ENCODE measurements around the gene HDAC10. TPM values are rescaled to one million over a fixed set of nuclear protein-coding genes. Genes with fewer than 3 reads are reported as not detected.
A peak's percentile ranks its signal among the peaks of the same experiment; 100 is the strongest.
"Not testable (repeated sequence)": the region's sequence is repeated elsewhere in the genome, so short reads cannot be mapped to it uniquely, and the experiment has no call there.

Gene HDAC10
- polyA plus RNA-seq, 5 donors: 19.2 to 42.5 (median 33.6) TPM

DNA sequence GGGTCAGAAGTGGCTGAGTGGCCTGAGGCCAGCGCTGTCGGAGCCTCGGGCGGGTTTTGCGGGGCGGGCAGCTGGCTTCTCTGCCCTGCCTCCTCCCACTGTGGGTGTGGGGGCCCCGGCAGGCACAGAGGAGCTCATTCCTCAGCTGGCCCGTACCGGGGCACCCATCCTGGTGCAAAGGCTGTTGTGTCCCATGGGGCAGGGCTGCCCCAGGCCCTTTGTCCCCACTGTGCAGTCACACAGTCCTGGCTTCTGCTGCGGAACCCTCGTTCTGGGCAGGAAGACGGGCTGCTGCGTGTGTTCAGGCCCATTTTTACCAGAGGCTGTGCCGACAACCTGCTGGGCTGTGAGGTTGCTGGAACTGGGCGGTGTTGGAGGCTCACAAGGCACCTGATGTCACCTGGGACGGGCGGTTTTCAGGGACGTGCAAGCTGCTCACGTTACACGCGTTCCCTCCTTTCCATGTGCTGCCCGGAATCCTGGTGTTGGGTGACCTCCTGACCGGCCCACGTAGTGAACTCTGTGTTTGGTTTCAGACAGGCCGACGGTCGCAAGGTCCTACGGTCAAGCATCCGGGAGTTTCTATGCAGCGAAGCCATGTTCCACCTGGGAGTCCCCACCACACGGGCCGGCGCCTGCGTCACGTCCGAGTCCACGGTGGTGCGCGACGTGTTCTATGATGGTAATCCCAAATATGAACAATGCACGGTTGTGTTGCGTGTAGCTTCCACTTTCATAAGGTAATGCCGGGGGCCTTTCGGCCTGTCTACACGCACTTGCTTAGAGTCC lies 45.1 kb downstream of the HDAC10 start:
- DNase-seq: no peak

DNA sequence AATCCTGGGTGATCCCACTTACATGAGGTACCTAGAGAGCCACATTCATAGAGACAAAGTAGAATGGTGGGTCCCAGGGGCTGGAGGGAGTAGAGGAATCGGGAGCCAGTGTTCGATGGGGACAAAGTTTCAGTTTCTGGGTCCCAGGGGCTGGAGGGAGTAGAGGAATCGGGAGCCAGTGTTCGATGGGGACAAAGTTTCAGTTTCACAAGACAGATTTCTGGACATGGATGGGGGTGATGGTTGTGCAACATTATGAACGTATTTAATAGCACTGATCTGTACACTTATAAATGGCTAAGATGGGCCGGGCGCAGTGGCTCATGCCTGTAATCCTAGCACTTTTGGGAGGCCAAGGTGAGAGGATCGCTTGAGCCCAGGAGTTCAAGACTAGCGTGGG lies 46.1 kb downstream of the HDAC10 start:
- not testable (repeated sequence) for DNase-seq

GRCh38 chr22:50204571-50204970 lies 46.5 kb downstream of the HDAC10 start:
- no peak for DNase-seq

- no peak for DNase-seq
Measured at GRCh38 chr22:50203288-50203687, 47.8 kb downstream of the HDAC10 start.

- no peak for DNase-seq
Measured at GRCh38 chr22:50202130-50202666, 48.9 kb downstream of the HDAC10 start.

- DNase-seq: no peak
Measured at GRCh38 chr22:50201191-50202129, 49.6 kb downstream of the HDAC10 start.

GRCh38 chr22:50200461-50201190 lies 50.4 kb downstream of the HDAC10 start, which contains the start of gene SELENOO:
Gene SELENOO (plus strand): TSS chr22:50201011. CDS start chr22:50201037, 26 bp downstream.
- DNase-seq: peak; percentile 87 to 92

DNA sequence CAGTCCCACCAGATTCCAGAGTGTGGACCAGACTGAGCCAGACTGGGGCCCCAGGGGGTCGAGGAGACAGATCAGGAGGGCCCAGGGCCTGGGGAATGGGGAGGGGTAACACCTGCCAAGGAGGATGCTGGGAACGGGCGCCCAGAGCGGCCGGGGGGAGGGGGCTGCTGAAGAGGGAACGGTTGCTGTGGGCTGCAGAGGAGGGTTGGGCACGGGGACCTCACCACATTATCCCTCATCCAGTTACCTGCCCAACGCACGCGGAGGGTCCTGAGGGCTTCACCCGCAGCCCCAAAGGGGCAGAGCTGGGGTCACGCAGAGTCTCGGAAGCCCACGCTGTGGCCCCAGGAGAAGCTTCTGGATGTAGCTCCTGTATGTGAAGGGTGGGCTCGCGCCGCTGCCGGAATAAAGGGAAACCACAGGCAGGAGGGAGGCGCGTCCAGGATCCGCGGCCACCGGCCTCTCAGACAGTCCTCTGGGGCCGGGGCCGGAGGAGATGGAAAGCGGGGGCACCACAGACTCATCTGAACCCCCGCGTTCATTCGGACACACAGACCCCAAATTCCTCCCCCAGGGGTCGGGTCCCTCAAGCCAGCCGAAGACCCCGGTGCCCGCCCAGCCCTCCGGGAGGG lies 51.1 kb downstream of the HDAC10 start:
- DNase-seq: no peak

DNA sequence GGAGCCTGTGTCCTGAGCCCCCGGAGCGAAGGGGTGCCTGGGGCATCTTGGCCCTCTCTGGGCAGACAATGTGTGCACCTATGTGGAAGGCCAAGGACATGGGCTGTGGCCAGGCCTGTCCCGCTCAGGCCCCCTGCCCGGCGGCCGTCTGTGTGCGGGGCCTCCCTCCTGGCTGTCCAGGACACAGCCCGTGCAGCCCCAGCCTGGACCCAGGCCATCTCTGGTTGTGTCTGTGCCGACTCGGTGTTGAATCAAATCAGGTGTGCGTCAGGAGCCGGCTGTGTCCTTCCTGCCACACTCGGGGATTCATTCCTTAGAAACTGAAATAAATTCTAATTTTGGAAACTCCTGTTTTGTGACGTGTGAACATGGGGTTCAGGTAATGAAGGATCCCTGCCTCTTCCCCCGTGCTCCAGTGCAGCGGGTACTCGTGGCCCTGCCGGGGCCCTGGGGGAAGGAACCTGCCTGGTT lies 51.8 kb downstream of the HDAC10 start:
- no peak for DNase-seq

DNA sequence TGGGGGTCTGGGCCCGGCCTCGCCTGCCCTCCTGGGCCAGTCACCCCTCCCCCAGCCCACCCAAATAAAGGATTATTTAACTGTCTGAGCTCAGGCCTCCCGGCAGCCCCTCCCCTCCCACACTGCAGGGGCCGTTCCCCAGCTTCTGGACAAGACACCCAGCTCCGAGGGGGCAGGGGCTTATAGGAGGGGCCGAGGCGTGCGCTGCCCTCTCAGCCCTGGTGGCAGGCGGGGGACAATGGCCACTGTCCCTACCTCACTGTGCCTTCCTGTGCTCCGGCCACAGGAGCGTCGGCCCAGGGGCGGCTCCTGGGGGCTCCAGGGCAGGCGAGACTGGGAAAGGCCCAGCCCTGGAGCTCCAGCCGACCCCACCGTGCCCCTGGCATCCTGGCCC lies 52.4 kb downstream of the HDAC10 start:
- no peak for DNase-seq

- DNase-seq: no peak
Measured at GRCh38 chr22:50197856-50198623, 53.0 kb downstream of the HDAC10 start.

DNA sequence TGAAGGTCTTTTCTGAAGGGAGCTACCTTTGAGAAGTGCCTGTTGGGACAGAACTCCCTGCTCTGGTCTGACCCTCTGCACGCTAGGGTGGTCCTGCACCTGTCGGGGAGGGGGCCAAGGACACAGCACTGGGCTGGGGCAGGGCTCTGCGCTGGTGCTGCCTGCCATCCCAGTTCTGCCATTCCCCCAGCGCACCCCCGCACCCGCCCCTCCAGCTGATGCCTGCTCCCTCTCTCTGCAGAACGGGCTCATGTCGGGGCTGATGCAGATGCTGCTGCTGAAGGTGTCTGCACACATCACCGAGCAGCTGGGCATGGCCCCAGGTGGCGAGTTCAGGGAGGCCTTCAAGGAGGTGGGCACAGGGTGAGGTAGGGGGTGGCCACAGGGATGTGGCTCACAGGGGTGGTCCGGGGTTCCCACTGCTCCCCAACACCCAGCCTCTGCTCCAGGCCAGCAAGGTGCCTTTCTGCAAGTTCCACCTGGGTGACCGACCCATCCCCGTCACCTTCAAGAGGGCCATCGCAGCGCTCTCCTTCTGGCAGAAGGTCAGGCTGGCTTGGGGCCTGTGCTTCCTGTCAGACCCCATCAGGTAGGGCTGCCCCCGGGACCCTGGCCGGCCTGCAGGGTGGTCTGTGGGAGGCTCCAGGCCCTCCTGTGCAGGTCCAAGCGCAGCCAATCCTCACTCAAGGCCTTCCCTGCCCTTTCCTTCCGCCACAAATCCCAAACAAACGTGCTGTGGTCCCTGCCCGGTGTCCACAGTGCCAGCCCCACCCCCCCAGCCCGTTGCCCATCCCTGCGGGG lies 53.9 kb downstream of the HDAC10 start:
- no peak for DNase-seq

GRCh38 chr22:50196256-50196655 lies 54.8 kb downstream of the HDAC10 start:
- no peak for DNase-seq

Other genes with a start within 250 kb of the HDAC10 start
- under 1 TPM in 3 of 5 donors, not detected in 2; 0.08 to 0.15 (median 0.09) TPM for gene IL17REL, start 238.5 kb downstream of the HDAC10 start, polyA plus RNA-seq (ENCODE audit: insufficient read depth in 1 of 5, insufficient read length in 5 of 5, low replicate concordance in 1 of 5)
- not detected for gene TTLL8, start 193.0 kb downstream of the HDAC10 start, polyA plus RNA-seq (ENCODE audit: insufficient read depth in 1 of 5, insufficient read length in 5 of 5, low replicate concordance in 1 of 5)
- 1 to 10 TPM; 1.4 to 2.4 (median 2.0) TPM for gene MLC1, start 165.8 kb downstream of the HDAC10 start, polyA plus RNA-seq (ENCODE audit: insufficient read depth in 1 of 5, insufficient read length in 5 of 5, low replicate concordance in 1 of 5)
- gene MOV10L1, start 161.3 kb downstream of the HDAC10 start, polyA plus RNA-seq (ENCODE audit: insufficient read depth in 1 of 5, insufficient read length in 5 of 5, low replicate concordance in 1 of 5): 1 to 10 TPM; 1.4 to 3.8 (median 2.1) TPM
- gene PANX2, start 80.5 kb downstream of the HDAC10 start, polyA plus RNA-seq (ENCODE audit: insufficient read depth in 1 of 5, insufficient read length in 5 of 5, low replicate concordance in 1 of 5): 1 to 10 TPM in 1 of 5 donors, under 1 TPM in 4; 0.38 to 1.0 (median 0.61) TPM
- gene TRABD, start 65.4 kb downstream of the HDAC10 start, polyA plus RNA-seq (ENCODE audit: insufficient read depth in 1 of 5, insufficient read length in 5 of 5, low replicate concordance in 1 of 5): 10 to 100 TPM; 14.0 to 32.3 (median 23.3) TPM
- gene SELENOO, start 50.3 kb downstream of the HDAC10 start, polyA plus RNA-seq (ENCODE audit: insufficient read depth in 1 of 5, insufficient read length in 5 of 5, low replicate concordance in 1 of 5): 10 to 100 TPM; 14.0 to 31.3 (median 22.2) TPM
- 10 to 100 TPM; 32.3 to 45.7 (median 44.8) TPM for gene TUBGCP6, start 6.2 kb downstream of the HDAC10 start, polyA plus RNA-seq (ENCODE audit: insufficient read depth in 1 of 5, insufficient read length in 5 of 5, low replicate concordance in 1 of 5)
- 10 to 100 TPM; 12.7 to 31.8 (median 25.8) TPM for gene MAPK12, start 10.4 kb upstream of the HDAC10 start, polyA plus RNA-seq (ENCODE audit: insufficient read depth in 1 of 5, insufficient read length in 5 of 5, low replicate concordance in 1 of 5)
- 10 to 100 TPM; 12.2 to 20.1 (median 13.3) TPM for gene MAPK11, start 19.1 kb upstream of the HDAC10 start, polyA plus RNA-seq (ENCODE audit: insufficient read depth in 1 of 5, insufficient read length in 5 of 5, low replicate concordance in 1 of 5)
- 100 to 1,000 TPM in 4 of 5 donors, 10 to 100 TPM in 1; 96.7 to 147 (median 137) TPM for gene PLXNB2, start 56.4 kb upstream of the HDAC10 start, polyA plus RNA-seq (ENCODE audit: insufficient read depth in 1 of 5, insufficient read length in 5 of 5, low replicate concordance in 1 of 5)
- 10 to 100 TPM in 4 of 5 donors, 1 to 10 TPM in 1; 9.3 to 18.0 (median 13.5) TPM for gene DENND6B, start 75.7 kb upstream of the HDAC10 start, polyA plus RNA-seq (ENCODE audit: insufficient read depth in 1 of 5, insufficient read length in 5 of 5, low replicate concordance in 1 of 5)
- 10 to 100 TPM; 33.1 to 54.7 (median 41.0) TPM for gene PPP6R2, start 92.1 kb upstream of the HDAC10 start, polyA plus RNA-seq (ENCODE audit: insufficient read depth in 1 of 5, insufficient read length in 5 of 5, low replicate concordance in 1 of 5)
- gene SBF1, start 223.8 kb upstream of the HDAC10 start, polyA plus RNA-seq (ENCODE audit: insufficient read depth in 1 of 5, insufficient read length in 5 of 5, low replicate concordance in 1 of 5): 10 to 100 TPM; 22.9 to 48.0 (median 37.1) TPM
- under 1 TPM; 0.21 to 0.85 (median 0.37) TPM for gene ADM2, start 230.3 kb upstream of the HDAC10 start, polyA plus RNA-seq (ENCODE audit: insufficient read depth in 1 of 5, insufficient read length in 5 of 5, low replicate concordance in 1 of 5)
- under 1 TPM in 3 of 5 donors, not detected in 2; 0.08 to 0.18 (median 0.08) TPM for gene MIOX, start 235.6 kb upstream of the HDAC10 start, polyA plus RNA-seq (ENCODE audit: insufficient read depth in 1 of 5, insufficient read length in 5 of 5, low replicate concordance in 1 of 5)

Data from right lung (tissue), 5 donors.